GM18499 (cell line): Measurements from ENCODE around the gene ZNF32.

ENCODE experiments used
- ATAC-seq: cut with Tn5 transposase; IDR thresholded peaks from one replicate; pipeline ENCODE4 v1.9.1; 2021; ENCODE audit warnings: moderate number of reproducible peaks; ENCODE audit not compliant: insufficient read depth, unreplicated experiment

ZNF32 gene

DNA sequence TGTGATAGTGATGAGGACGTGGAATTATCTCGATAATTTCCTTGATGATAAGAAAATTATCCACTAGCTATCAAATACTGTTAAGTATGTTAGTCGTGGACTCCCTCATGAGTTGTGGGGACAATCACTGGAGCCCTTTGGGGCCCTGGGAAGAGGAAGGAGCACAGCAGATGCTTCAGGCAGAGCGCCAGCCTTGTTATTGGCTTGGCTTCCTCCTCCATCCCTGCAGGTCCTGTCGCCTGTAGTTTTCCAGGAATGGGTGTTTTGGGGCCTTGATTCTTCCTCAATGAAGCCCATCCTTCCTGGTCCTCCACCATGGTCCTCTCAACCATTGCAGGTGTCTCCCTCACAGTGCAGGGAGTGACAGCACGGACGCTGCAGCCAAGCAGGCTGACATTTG is 32.5 kb upstream of the ZNF32 start:
- ATAC-seq = no peak

DNA sequence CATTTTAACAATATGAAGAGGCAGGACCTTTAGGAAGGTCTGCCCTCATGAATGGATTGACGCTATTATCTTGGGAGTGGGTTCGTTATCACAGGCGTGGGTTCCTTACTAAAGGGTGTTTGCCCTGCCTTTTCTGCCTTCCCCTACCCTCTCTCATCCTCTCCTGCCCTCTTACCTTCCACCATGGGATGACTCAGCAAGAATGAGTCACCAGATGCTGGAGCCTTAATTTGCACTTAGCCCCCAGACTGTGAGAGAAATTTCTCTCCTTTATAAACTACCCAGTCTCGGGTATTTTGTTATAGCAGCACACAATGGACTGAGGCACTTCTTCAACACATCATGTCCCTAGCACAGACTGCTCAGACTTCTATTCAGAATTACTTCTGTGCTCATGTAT is 31.4 kb upstream of the ZNF32 start:
- ATAC-seq = no peak

DNA sequence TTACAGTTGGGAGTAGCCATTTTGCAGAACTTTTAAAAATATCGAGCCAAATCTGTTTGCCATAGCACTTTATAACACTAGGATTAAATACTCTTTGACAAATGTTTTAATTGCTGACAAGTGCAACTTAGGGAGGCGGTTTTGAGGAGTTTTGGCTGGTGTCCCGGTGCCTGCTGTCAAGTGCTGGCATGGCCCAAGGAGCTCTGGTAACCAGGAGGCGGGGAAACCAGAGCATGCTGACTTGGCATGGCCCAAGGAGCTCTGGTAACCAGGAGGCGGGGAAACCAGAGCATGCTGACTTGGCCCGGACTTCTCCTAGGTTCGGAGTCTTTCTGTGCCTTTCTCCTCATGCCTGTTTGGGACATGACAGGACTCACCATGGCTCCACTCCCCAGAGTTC is 30.8 kb upstream of the ZNF32 start:
- no peak for ATAC-seq

DNA sequence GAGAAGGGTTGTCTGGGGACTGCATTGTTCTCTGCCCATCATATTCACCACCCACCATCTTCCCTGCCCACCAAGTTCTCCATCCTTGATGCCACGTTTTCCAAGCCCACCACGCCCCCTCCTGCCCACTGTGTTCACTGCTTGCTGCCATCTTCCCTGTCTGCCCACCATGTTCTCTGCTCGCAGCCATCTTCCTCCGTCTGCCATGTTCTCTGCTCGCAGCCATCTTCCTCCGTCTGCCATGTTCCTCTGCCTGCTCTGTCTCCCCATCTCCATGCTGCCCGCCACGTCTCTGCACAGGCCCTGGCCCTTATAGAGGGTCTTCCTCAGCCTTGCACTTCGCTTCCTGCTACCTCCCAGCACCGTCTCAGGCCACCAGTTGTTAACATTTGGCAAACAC is 30.0 kb upstream of the ZNF32 start:
- no peak for ATAC-seq

DNA sequence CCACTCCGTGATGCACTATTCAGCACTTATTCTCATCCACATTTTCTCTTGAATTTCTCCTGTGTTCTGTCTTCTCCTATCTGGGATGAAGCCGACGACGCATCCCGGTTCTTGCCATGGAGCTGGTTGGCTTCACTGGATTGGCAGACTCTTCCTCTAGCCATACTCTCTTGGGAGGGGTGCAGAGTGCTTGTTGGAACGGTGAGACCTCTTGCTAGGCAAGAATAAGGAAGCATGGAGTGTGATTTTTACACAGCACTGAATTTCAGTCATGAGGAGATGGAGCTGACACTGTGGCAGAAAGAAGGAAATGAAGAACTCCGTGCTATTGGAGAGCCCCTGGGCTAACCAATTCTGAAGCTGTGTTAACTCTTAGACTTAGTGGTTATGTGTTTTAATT is 28.2 kb upstream of the ZNF32 start:
- no peak for ATAC-seq

DNA sequence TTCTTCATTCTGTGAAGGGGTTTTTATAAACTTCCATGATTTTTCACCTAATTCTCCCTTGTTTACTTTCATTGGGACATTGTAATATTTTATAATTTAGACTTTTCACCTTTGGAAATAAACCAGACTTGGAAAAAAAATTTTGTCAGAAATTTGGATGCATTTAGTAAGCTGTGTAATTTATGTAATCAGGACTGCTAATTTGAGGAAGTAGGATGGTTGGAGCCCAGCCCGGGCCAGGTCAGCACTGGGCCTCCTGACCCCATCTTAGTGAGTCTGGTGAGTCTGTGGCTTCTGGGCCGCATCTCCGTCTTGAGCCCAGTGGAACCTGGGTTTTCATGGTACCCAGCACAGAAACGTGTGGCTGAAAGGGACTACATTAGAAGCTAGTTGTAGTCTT is 27.6 kb upstream of the ZNF32 start:
- ATAC-seq = no peak

DNA sequence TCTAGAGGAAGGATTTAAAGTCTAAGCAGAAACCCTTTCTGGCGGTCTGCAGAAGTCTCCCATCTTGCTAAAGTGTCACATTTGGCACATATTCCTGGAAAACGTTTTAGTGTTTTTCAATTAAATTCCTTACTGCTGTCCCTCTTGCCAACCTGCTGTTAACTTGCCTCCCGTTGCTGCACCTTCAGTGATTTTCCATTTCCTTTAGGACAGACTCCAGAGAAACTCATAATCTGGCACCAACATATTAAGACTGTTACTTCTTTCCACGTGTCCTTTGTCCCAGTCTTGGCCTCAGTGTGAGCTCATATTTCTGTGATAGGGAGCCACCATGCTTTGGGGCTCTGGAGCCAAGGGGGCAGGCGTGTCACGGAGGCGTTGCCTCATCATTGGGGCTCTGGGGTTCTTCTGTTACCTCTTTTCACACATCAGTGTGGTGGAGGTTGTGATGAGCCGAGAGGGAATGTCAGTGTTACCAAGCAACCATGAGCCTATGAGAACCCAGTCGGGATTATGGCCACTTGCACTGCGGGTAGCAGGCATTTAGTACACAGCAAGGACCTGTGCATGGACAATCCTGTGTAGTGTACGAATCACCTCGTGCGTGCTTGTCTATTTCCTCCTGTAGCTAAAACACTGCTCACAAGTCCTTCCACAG is 26.0 kb upstream of the ZNF32 start:
- no peak for ATAC-seq

DNA sequence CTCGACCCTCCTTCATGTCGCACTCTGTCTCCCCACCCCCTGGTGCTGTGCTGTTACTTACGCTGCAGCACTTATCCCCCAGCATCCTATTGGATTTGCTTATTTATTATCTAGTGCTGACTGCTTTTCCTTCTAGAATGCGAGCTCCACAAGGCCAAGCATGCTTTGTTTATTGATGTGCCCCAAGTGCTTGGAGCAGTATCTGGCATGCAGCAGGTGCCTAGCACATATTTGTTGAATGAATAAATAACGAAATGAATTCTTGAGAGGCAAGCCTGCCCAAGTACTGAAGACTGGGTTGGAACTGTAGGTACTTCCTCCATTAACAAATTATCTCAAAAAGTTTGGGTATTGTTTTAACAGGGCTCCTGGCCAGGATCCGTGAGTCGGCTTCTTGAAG is 24.8 kb upstream of the ZNF32 start:
- no peak for ATAC-seq

DNA sequence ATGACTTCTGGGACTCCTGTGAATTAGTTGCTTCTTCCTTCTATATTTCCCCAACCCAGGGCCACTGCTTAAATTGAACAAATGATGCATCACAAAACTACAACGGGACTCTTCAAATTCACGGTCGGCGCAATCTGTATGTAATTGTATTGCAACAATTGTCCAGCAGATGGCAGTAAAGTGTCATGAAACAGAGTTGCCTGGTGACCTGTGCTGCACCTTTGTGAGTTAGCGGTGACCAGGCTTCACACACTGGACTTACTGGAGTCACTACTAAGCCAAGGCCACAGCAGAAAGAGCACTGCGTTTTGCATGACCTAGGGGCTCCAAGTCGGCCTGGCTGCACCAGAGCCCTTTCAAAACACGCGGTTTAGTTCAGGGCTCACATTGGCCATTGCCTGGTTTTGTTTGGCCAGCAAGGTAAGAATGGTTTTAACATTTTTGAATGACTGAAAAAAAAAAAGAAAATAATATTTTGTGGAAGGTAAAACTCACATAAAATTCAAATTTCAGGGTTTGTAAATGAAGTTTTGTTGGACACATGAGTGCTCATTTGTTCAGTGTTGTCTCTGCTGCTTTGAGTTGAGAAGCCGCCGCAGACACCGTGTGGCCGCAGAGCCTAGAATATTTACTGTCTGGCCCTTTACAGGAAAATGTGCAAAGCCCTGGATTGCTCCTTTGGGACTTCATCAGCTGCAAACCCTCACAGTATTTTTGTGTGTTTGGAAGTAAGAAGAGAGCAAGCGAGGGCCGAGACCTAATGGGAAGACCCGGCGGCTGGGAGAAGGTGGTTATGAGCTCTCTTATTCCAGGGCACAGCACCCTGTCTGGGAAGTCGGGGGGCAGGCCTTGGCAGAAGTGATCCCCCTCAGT is 23.2 kb upstream of the ZNF32 start:
- no peak for ATAC-seq

DNA sequence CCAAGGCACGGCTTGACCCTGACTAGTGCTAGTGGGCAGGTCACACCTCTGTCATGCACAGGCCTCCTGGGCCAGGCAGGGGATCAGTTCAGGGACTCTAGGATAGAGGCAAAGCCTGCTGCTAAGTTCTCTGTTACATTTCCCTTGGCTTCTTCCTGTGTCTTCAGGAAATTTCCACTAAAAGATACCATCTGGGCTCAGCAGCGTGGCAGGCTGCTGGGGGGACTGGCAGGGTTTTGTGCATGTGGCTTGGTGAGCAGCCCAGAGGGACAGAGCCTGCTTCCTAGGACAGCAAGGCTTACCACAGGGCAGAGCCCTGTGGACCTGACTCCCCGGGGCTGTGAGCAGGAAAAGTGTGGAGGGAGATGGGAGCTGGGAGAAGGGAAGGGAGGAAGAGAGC is 20.7 kb upstream of the ZNF32 start:
- no peak for ATAC-seq

DNA sequence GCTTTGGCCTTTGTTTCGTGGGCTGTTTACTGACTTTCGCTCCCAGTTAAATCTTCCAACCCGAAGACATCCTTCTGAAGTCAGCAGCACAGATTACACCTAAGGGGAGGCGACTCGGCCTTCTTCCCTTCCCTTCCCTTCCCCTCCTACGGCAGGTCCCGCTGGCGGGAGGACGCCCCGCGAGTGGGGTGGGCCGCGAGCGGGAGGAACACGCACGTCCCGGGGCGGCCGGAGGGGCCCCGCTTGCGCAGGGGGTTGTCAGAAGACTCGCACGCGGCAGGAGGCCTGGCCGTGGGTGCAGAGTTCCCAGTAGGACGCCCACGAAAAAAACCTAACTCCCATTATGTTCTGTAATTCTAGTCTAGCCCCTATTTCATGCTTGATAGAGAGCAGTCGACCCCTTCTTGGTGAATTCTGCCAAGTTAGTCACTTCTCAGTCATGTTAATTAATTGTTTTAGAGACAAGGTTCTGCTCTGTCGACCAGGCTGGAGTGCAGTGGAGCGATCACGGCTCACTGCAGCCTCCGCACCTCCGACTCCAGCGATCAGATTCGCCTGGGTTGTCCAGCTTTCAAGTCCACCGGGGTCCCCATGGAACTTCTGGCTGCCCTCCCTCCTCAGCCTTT is 19.2 kb upstream of the ZNF32 start:
- ATAC-seq = no peak

DNA sequence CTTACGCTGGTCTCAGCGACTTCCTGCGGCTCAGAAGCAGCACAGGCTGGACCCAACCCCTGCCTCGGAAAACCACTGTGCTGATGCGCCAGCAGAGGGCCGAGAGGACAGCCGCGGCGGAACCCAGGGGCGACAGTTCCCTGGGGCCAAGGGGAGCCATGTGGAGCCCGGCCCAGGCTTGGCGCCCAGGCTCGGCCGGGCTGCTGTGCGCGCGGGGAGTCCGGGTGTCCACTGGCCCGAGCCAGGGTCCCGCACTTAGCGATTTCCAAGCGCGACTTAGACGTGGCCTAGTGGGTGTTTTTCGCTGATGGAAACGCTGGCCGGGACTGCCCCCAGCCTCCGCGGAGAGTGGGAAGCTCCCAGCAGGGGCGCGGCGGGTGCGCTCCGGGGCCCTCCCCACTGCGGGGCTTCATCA is 18.6 kb upstream of the ZNF32 start:
- no peak for ATAC-seq

DNA sequence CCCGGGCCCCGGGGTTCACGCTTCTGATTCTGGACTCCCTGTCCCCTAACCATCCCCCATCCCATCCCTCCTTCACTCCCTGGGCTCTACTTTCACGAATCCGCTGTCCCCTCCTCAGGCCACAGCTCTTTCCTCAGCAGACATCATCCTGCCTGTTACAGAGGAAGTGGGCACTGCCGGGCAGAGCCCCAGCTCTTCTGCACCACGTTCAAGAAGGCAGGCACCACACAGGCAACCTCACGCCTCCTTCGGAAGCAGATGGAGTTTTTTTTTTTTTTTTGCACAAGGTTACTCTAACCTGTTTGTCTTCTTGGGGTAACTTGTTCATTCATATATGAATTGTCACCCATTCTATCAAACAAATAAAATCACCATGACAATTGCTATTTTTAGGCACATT is 17.9 kb upstream of the ZNF32 start:
- no peak for ATAC-seq

DNA sequence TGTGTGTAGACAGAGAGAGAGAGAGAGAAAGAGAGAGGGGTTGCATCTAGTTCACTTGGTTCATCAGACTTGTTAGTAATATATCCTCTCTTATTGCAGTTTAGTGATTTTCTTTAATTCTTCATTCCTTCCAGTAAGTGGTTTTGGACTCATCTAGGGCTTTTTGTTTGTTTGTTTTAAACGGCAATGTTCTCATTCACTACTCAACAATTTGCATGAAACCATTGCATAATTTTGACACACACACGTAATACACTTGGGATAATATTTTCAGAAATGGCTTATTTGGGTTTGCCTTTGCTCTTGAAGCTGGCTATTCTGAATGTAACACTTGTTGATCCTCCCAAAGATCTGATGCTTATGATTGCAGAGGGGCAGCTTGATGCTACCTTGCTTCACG is 16.4 kb upstream of the ZNF32 start:
- no peak for ATAC-seq

DNA sequence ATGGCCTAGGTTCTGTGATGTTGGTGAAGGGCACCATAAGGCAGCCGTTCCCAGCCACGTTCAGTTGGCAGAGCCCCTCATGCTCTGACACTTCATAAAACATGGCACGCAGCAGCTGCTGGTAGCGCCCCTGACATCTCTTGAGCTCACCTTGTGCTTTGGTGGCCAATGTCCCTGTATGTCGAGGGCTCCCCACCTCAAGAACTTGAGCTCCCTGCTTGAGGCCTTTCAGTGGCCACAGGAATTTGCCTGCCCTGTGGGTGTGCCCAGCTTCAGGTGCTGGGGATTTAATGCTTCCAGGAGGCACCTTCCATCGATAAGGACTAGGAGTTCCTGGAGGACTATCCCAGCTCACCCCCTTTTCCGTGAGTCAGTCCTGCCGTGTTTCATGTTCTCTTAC is 9.5 kb upstream of the ZNF32 start:
- no peak for ATAC-seq

DNA sequence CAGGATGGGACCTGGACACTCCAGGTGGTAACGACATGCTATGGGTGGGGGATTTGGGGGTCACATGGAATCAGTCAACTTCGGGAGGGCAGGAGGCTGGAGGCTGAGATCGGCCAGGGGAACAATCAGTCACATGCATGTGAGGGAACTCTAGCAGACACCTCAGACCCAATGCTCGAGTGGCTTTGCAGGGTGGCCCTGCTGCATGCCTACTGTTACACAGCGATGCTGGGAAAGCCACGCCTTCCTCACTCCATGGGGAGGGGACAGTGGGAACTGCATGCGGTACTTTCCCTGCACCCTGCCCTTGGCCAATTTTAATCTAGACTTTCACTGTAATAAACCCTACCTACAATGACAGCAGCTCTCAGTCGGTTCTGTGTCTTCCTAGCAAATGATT is 6.6 kb upstream of the ZNF32 start:
- no peak for ATAC-seq

DNA sequence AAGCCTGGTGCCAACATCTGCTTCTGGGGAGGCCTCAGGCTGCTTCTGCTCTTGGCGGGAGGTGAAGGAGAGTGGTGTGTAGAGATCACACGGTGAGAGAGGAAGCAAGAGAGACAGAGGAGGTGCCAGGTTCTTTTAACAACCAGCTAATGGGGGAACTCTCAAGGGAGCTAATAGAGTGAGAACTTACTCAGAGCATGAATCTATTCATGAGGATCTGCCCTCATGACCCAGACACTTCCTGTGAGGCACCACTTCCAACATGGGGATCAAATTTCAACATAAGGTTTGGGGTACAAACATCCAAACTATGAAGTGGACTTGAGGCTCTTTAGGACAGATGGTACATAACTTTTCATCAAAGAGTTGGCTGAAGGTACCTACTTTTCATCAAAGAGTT is 5.1 kb upstream of the ZNF32 start:
- no peak for ATAC-seq

DNA sequence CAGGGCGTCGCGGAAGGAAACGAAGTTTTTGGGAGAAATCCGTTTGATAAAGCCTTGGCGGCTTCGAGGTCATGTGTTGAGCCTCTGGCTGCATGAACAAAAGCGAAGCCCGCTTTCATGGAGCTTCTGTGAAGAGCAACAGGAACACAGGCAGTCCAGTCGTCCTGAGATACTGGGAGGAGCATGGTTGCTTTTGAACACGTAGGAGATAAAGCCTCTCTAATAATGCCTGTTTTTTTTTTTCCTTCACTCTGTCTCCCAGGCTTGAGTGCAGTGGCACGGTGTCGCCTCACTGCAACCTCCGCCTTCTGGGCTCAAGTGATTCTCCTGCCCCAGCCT is 473 bp upstream of the ZNF32 start:
- ATAC-seq = no peak

DNA sequence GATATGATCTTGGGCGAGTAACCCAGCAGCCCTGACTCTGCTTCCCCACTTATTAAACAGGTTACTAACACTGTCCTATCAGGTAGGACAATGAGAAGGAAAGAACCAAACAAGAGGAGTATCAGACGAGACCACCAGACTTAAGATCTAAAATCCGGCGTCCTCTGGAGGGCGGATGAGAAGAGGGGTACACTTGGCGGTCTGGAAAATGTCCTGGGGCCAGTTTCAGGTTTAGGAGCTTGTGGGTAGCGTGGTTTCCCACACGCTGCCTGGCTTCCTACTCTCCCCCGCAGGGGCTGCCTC is 635 bp downstream of the ZNF32 start:
- no peak for ATAC-seq

DNA sequence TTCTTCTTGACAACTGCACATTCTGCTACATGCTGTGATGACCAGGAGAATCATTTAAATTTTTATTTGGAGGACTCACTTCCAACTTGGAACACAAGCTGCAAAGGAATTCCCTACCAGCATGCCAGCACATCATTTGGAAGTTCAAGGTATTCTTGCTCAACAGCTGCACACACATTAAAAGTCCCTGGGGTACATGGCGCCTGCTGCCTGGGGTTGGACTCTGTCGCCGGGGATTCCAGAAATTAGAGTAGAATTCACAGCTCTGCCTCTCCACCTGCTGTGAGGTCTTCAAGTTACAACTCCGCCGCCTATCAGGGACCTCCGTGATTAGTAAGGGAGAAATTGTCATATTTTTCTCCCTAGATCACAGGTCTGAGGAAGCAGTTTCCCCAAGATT is 1.1 kb downstream of the ZNF32 start:
- ATAC-seq = no peak

DNA sequence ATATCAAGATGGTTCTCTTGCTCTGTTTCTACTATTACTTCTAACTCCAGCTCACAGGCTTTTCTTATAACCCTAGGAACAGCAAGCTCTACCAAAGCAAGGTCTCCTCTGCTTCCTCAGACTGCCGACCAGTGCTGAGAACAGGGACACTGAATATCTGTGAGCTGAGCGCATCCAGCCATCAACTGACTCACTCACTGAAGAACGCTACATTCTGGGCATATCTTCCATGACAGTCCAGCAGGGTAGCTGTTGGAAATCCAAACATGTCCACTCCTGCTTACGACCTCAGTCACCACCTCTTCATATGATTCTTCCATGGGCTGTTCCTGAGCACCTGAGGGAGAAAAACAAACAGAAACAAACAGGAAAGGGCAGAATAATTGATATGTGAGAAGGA is 2.8 kb downstream of the ZNF32 start:
- ATAC-seq = no peak

DNA sequence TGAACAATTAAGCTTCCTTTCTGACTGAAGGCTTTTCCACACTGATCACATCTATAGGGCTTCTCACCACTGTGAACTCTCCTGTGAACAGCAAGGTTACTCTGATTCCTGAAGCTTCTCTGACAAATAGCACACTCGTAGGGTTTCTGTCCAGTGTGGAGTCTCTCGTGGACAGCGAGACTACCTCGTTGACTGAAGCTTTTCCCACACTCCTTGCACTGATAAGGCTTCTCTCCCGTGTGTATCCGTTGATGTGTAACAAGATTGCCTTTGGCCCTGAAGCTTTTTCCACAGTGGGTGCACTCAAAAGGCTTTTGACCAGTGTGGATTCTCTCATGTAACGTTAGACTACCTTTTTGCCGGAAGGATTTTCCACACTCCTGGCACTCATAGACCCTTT is 4.4 kb downstream of the ZNF32 start:
- ATAC-seq = no peak
